Occipital lobe (tissue), 2 donors: ENCODE results near the gene DCTN3. TPM values are rescaled to one million over a fixed set of nuclear protein-coding genes. Genes with fewer than 3 reads are reported as not detected.

ENCODE experiments used
- DNase-seq: peaks from one replicate; lab custom pipeline; 2025; lab: John Stamatoyannopoulos, UW
- total RNA-seq: library from RNA; depleted of rRNA; stranded (reverse); fragments of >200 nt; gene quantifications from one replicate; pipeline ENCODE4 v1.2.3, GENCODE V29; 2014

The DCTN3 gene
- total RNA-seq, 1 donor from 2014 or later = 108 TPM

GRCh38 chr9:34624475-34625185 is 4.3 kb upstream of the DCTN3 start:
- no peak for DNase-seq

- DNase-seq = no peak
Measured at GRCh38 chr9:34623374-34624235, 3.3 kb upstream of the DCTN3 start.

- DNase-seq = no peak
Measured at GRCh38 chr9:34615132-34615531, 5.2 kb downstream of the DCTN3 start.

- DNase-seq = peak; percentile 32
Measured at GRCh38 chr9:34612788-34613390, 7.4 kb downstream of the DCTN3 start.

- peak; percentile 82 for DNase-seq
Measured at GRCh38 chr9:34611811-34612787, 8.2 kb downstream of the DCTN3 start, which contains the start of gene RPP25L. Gene RPP25L (minus strand): TSS chr9:34612097. CDS start chr9:34611296, 801 bp downstream.

- no peak for DNase-seq
Measured at GRCh38 chr9:34611251-34611810, 9.0 kb downstream of the DCTN3 start.

GRCh38 chr9:34610434-34611206 is 9.7 kb downstream of the DCTN3 start:
- no peak for DNase-seq

- DNase-seq = no peak
Measured at GRCh38 chr9:34607331-34607730, 13.0 kb downstream of the DCTN3 start.

GRCh38 chr9:34606905-34607304 is 13.4 kb downstream of the DCTN3 start:
- DNase-seq = no peak

- no peak for DNase-seq
Measured at GRCh38 chr9:34606190-34606589, 14.1 kb downstream of the DCTN3 start.

- DNase-seq = peak; percentile 67
Measured at GRCh38 chr9:34603610-34604231, 16.6 kb downstream of the DCTN3 start.

- no peak for DNase-seq
Measured at GRCh38 chr9:34601937-34602573, 18.2 kb downstream of the DCTN3 start.

GRCh38 chr9:34600908-34601307 is 19.4 kb downstream of the DCTN3 start:
- DNase-seq = no peak

GRCh38 chr9:34599546-34599945 is 20.7 kb downstream of the DCTN3 start:
- DNase-seq = no peak

- DNase-seq = no peak
Measured at GRCh38 chr9:34594177-34594576, 26.1 kb downstream of the DCTN3 start.

GRCh38 chr9:34592895-34593601 is 27.2 kb downstream of the DCTN3 start:
- DNase-seq = no peak

- DNase-seq = no peak
Measured at GRCh38 chr9:34591917-34592866, 28.1 kb downstream of the DCTN3 start.
